Neural cell (in vitro differentiated cells): Measurements from ENCODE around the gene CPNE9. TPM values are rescaled to one million over a fixed set of nuclear protein-coding genes. Genes with fewer than 3 reads are reported as not detected.

Experiments
- H2AFZ ChIP-seq: fragments of 200-600, 300-800 bp; sonication (generic), shearing (Covaris generic); 2 replicates; pipeline ENCODE4 v1.6.0; 2014; ENCODE audit warnings: low read depth, mild to moderate bottlenecking, antibody characterized with exemption, low read length, moderate library complexity
- H3F3A ChIP-seq: fragments of 200-600 bp; shearing (Covaris generic); 2 replicates; pipeline ENCODE4 v1.6.1; 2016; ENCODE audit warnings: mild to moderate bottlenecking, moderate library complexity, mixed read lengths, antibody characterized with exemption, low read length; ENCODE audit not compliant: insufficient read depth, poor library complexity, severe bottlenecking
- H3K27ac ChIP-seq: fragments of 200-600, 300-800 bp; sonication (generic), shearing (Covaris generic); 2 replicates; pipeline ENCODE4 v1.5.1; 2014; ENCODE audit warnings: mild to moderate bottlenecking, low read length, moderate library complexity
- H3K27me3 ChIP-seq: fragments of 300-800, 200-600 bp; sonication (generic), shearing (Covaris generic); 2 replicates; pipeline ENCODE4 v1.6.0; 2014; ENCODE audit warnings: mild to moderate bottlenecking, low read depth, low read length, moderate library complexity; ENCODE audit not compliant: insufficient read depth
- H3K36me3 ChIP-seq: fragments of 300-800, 200-600 bp; sonication (generic), shearing (Covaris generic); 2 replicates; pipeline ENCODE4 v1.5.1; 2014; ENCODE audit warnings: mild to moderate bottlenecking, antibody characterized with exemption, low read length, moderate library complexity; ENCODE audit not compliant: insufficient read depth
- H3K4me2 ChIP-seq: fragments of 300-800, 200-600 bp; sonication (generic), shearing (Covaris generic); 2 replicates; pipeline ENCODE4 v1.6.0; 2014; ENCODE audit warnings: mild to moderate bottlenecking, low read length
- H3K4me3 ChIP-seq: fragments of 300-800, 200-600 bp; sonication (generic), shearing (Covaris generic); 2 replicates; pipeline ENCODE4 v1.5.1; 2014; ENCODE audit warnings: mild to moderate bottlenecking, low read length, moderate library complexity
- H3K79me2 ChIP-seq: fragments of 200-600 bp; shearing (Covaris generic); replicated peaks from 2 replicates; pipeline ENCODE4 v1.6.0; 2014; ENCODE audit warnings: mild to moderate bottlenecking, low read length, moderate library complexity; ENCODE audit not compliant: insufficient read depth
- H3K9ac ChIP-seq: fragments of 300-800, 200-600 bp; sonication (generic), shearing (Covaris generic); 2 replicates; pipeline ENCODE4 v1.6.1; 2016; ENCODE audit warnings: mild to moderate bottlenecking, low read length, mixed read lengths
- H3K9me2 ChIP-seq: fragments of 200-600 bp; shearing (Covaris generic); 2 replicates; pipeline ENCODE4 v1.6.1; 2016; ENCODE audit warnings: mild to moderate bottlenecking, low read length, mixed read lengths; ENCODE audit not compliant: insufficient read depth
- H3K9me3 ChIP-seq: fragments of 200-600, 300-800 bp; sonication (generic), shearing (Covaris generic); 2 replicates; pipeline ENCODE4 v1.6.1; 2016; ENCODE audit warnings: mild to moderate bottlenecking, mixed run types, low read length, moderate library complexity, mixed read lengths
- H4K20me1 ChIP-seq: fragments of 200-600 bp; shearing (Covaris generic); 2 replicates; pipeline ENCODE4 v1.6.1; 2016; ENCODE audit warnings: mild to moderate bottlenecking, mixed run types; ENCODE audit not compliant: insufficient read depth
- EZH2 ChIP-seq: fragments of 200-600, 300-800 bp; shearing (Covaris generic), sonication (generic); IDR thresholded peaks from 2 replicates; pipeline ENCODE4 v1.6.1; 2014; ENCODE audit warnings: antibody characterized with exemption, low read length, borderline replicate concordance, mild to moderate bottlenecking; ENCODE audit not compliant: insufficient read depth, poor library complexity, severe bottlenecking
- MXI1 ChIP-seq: fragments of 450-650 bp; conservative IDR thresholded peaks from 2 replicates; pipeline ENCODE4 v1.6.1; 2014; ENCODE audit warnings: antibody characterized with exemption, mild to moderate bottlenecking; ENCODE audit not compliant: poor library complexity, severe bottlenecking
- POLR2AphosphoS5 ChIP-seq: IDR thresholded peaks from 2 replicates; pipeline ENCODE4 v1.6.1; 2012
- RAD21 ChIP-seq: fragments of 450-650 bp; conservative IDR thresholded peaks from 2 replicates; pipeline ENCODE4 v1.6.1; 2014; ENCODE audit warnings: antibody characterized with exemption, mild to moderate bottlenecking, moderate library complexity
- SMC3 ChIP-seq: fragments of 450-650 bp; conservative IDR thresholded peaks from 2 replicates; pipeline ENCODE4 v1.6.1; 2014; ENCODE audit warnings: antibody characterized with exemption, mild to moderate bottlenecking, moderate library complexity; ENCODE audit not compliant: poor library complexity
- polyA minus RNA-seq: library from RNA; depleted of rRNA, polyadenylated mRNA; stranded (reverse); fragments of >200 nt; gene quantifications from 2 replicates; pipeline ENCODE4 v1.2.3, GENCODE V29; 2014
- polyA plus RNA-seq: library from polyadenylated mRNA; depleted of rRNA; stranded (reverse); fragments of >200 nt; gene quantifications from 2 replicates; pipeline ENCODE4 v1.2.3, GENCODE V29; 2014
- TF ChIP-seq, protein P1 (sequence below): fragments of 450-650 bp; IDR thresholded peaks from 2 replicates; pipeline ENCODE4 v1.5.1; 2014; ENCODE audit warnings: antibody characterized with exemption, mild to moderate bottlenecking, moderate library complexity; ENCODE audit not compliant: poor library complexity, severe bottlenecking
- TF ChIP-seq, protein P2 (sequence below): IDR thresholded peaks from 2 replicates; pipeline ENCODE4 v1.6.1; 2012; ENCODE audit warnings: borderline replicate concordance

Gene CPNE9, protein sequence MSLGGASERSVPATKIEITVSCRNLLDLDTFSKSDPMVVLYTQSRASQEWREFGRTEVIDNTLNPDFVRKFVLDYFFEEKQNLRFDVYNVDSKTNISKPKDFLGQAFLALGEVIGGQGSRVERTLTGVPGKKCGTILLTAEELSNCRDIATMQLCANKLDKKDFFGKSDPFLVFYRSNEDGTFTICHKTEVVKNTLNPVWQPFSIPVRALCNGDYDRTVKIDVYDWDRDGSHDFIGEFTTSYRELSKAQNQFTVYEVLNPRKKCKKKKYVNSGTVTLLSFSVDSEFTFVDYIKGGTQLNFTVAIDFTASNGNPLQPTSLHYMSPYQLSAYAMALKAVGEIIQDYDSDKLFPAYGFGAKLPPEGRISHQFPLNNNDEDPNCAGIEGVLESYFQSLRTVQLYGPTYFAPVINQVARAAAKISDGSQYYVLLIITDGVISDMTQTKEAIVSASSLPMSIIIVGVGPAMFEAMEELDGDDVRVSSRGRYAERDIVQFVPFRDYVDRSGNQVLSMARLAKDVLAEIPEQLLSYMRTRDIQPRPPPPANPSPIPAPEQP
- 0.32 TPM in 1 of 2 replicates, not detected in the other for polyA plus RNA-seq
- not detected in 2 replicates for polyA minus RNA-seq

DNA sequence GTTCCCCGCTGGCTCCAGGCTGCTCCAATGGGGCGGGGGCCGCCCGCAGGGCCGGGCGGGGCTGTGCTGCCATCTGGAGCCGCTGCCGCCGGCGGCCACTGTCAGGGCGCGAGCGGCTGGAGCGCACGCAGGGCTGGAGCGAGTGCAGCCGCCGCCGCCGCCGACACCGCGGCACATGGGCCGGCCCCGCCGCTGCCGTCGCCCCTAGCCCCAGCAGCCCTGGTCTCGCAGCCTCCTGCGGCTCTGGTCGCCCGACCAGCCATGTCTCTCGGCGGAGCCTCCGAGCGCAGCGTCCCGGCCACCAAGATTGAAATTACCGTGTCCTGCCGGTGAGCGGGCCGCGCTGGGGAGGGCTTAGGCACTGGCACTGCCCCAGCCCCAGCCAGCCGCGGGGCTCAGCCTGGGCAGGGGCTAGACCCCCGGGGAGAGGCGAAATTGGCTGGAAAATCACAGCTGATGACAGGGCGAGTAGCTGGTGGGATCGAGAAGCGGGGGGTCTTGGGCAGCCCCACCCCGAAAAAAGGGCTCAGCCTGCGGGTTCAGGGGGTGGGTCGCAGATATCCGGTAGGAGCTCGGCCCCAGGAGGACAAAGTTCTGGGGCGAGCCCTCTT lies at the start of gene CPNE9:
Gene CPNE9, plus strand, starts transcription at position 98 of the 611 bp plus-strand sequence. Its CDS starts 164 bp downstream, at position 262.
- H3F3A ChIP-seq: no peaks in the 10 kb centered on the region
- no peak within 1 kb of the TSS for H3K4me2 ChIP-seq
- no peaks in the 10 kb centered on the region for H3K36me3 ChIP-seq
- H3K4me3 ChIP-seq: peak within 1 kb of the TSS; percentile 60
- H3K79me2 ChIP-seq: no peaks in the 10 kb centered on the region
- no peaks in the 10 kb centered on the region for H3K9me2 ChIP-seq
- H3K9me3 ChIP-seq: no peaks in the 10 kb centered on the region
- no peak within 1 kb of the TSS for H2AFZ ChIP-seq
- no peak within 1 kb of the TSS for H3K27ac ChIP-seq
- peaks cover 34% of the 10 kb centered on the region for H3K27me3 ChIP-seq
- peak within 1 kb of the TSS; percentile 16 for H3K9ac ChIP-seq
- peak; percentile 12 for TF ChIP-seq SMC3
- no peak for TF ChIP-seq MXI1
- TF ChIP-seq, protein P1, sequence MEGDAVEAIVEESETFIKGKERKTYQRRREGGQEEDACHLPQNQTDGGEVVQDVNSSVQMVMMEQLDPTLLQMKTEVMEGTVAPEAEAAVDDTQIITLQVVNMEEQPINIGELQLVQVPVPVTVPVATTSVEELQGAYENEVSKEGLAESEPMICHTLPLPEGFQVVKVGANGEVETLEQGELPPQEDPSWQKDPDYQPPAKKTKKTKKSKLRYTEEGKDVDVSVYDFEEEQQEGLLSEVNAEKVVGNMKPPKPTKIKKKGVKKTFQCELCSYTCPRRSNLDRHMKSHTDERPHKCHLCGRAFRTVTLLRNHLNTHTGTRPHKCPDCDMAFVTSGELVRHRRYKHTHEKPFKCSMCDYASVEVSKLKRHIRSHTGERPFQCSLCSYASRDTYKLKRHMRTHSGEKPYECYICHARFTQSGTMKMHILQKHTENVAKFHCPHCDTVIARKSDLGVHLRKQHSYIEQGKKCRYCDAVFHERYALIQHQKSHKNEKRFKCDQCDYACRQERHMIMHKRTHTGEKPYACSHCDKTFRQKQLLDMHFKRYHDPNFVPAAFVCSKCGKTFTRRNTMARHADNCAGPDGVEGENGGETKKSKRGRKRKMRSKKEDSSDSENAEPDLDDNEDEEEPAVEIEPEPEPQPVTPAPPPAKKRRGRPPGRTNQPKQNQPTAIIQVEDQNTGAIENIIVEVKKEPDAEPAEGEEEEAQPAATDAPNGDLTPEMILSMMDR: no peak
- no peak for TF ChIP-seq POLR2AphosphoS5
- no peaks in the 10 kb centered on the region for H4K20me1 ChIP-seq

DNA sequence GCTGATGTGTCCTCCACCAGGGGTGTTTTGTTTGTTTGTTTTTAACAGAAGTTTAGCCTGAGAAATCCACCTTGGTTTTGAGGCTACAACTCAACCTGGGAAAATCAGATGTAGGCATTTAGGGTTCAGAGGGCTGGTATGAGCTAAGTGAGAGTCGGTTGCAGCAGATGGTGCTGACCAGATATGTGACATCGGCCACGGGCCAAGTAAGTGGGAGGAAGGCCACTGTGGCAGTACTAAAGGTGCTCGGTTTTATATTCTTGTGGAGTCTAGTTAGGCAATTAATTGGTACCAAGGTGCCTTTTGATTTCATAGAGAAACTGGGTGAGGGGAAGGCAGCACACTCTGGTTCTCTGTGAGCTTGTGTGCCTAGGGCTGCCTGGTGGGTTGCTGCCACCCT lies 43.8 kb upstream of the CPNE9 start:
- no peak for TF ChIP-seq EZH2
- no peaks in the 10 kb centered on the region for H3F3A ChIP-seq
- peaks cover 9% of the 10 kb centered on the region for H3K36me3 ChIP-seq

DNA sequence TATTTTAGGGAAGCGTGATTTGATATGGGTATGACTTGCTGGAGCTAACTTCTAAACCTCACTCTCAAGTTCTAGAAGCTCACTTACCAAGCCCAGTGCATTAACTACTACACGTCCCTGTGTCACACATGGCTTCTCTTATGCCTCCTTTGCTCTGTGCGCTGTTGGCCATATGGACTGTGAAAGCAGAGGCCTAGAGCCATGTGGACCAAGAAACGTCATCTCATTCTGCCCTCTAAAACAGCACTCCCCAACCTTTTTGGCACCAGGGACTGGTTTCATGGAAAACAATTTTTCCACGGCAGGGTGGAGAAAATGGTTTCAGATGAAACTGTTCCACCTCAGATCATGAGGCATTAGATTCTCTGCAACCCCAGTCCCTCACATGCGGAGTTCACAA lies 42.7 kb upstream of the CPNE9 start:
- Histone ChIP-seq H3K9me3 (no peaks in the 10 kb centered on the region), H3K4me3 (no peak overlapping the region), H3K36me3 (peaks cover 9% of the 10 kb centered on the region), H2AFZ (no peak overlapping the region), H3K27ac (no peak overlapping the region), H3K79me2 (no peaks in the 10 kb centered on the region), H3K9me2 (no peaks in the 10 kb centered on the region), H3K27me3 (no peaks in the 10 kb centered on the region), H3K4me2 (no peak overlapping the region), H3F3A (no peaks in the 10 kb centered on the region), H3K9ac (no peak overlapping the region), H4K20me1 (no peaks in the 10 kb centered on the region)
- TF ChIP-seq RAD21: no peak
- TF ChIP-seq, protein P2, sequence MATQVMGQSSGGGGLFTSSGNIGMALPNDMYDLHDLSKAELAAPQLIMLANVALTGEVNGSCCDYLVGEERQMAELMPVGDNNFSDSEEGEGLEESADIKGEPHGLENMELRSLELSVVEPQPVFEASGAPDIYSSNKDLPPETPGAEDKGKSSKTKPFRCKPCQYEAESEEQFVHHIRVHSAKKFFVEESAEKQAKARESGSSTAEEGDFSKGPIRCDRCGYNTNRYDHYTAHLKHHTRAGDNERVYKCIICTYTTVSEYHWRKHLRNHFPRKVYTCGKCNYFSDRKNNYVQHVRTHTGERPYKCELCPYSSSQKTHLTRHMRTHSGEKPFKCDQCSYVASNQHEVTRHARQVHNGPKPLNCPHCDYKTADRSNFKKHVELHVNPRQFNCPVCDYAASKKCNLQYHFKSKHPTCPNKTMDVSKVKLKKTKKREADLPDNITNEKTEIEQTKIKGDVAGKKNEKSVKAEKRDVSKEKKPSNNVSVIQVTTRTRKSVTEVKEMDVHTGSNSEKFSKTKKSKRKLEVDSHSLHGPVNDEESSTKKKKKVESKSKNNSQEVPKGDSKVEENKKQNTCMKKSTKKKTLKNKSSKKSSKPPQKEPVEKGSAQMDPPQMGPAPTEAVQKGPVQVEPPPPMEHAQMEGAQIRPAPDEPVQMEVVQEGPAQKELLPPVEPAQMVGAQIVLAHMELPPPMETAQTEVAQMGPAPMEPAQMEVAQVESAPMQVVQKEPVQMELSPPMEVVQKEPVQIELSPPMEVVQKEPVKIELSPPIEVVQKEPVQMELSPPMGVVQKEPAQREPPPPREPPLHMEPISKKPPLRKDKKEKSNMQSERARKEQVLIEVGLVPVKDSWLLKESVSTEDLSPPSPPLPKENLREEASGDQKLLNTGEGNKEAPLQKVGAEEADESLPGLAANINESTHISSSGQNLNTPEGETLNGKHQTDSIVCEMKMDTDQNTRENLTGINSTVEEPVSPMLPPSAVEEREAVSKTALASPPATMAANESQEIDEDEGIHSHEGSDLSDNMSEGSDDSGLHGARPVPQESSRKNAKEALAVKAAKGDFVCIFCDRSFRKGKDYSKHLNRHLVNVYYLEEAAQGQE: no peak
- no peak for TF ChIP-seq POLR2AphosphoS5
- TF ChIP-seq, protein P1: no peak

More for the DNA sequence above, 43.8 kb upstream of the CPNE9 start:
- Histone ChIP-seq H3K79me2 (no peaks in the 10 kb centered on the region), H3K27ac (no peak overlapping the region), H3K9ac (no peak overlapping the region), H3K9me3 (no peaks in the 10 kb centered on the region), H3K9me2 (no peaks in the 10 kb centered on the region), H2AFZ (no peak overlapping the region), H3K27me3 (no peaks in the 10 kb centered on the region), H3K4me2 (no peak overlapping the region), H4K20me1 (no peaks in the 10 kb centered on the region), H3K4me3 (no peak overlapping the region)
